ENCODE measurements around the gene NXF3. TPM values are rescaled to one million over a fixed set of nuclear protein-coding genes. Genes with fewer than 3 reads are reported as not detected.

Gene NXF3
- total RNA-seq, 4 donors from 2014 or later: 0.21 to 1.7 (median 0.42) TPM; not detected in 1

DNA sequence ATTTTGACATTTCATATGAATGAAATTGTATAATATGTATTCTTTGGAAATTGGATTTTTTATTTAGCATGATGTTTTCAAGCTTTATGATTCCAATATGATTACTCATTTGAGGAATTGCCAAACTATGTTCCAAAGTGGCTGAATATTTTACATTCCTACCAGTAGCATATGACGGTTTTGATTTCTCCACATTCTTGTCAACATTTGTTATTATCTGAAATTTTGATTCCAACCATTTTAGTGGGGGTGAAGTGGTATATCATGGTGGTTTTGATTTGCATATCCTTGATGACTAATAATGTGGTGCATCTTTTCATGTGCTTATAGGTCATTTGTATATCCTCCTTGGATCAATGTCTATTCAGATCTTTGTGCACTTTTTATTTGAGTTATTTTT is 26.3 kb downstream of the NXF3 start:
- no peak overlapping the region for H3K4me3 ChIP-seq (ENCODE audit: low read depth, poor library complexity, severe bottlenecking)
- DNase-seq (ENCODE audit: low spot score in 2 of 2): no peak
- intact Hi-C loops (cut with DNase I; ENCODE audit: low total_unique reads): no loop called here
- TF ChIP-seq, protein P1, sequence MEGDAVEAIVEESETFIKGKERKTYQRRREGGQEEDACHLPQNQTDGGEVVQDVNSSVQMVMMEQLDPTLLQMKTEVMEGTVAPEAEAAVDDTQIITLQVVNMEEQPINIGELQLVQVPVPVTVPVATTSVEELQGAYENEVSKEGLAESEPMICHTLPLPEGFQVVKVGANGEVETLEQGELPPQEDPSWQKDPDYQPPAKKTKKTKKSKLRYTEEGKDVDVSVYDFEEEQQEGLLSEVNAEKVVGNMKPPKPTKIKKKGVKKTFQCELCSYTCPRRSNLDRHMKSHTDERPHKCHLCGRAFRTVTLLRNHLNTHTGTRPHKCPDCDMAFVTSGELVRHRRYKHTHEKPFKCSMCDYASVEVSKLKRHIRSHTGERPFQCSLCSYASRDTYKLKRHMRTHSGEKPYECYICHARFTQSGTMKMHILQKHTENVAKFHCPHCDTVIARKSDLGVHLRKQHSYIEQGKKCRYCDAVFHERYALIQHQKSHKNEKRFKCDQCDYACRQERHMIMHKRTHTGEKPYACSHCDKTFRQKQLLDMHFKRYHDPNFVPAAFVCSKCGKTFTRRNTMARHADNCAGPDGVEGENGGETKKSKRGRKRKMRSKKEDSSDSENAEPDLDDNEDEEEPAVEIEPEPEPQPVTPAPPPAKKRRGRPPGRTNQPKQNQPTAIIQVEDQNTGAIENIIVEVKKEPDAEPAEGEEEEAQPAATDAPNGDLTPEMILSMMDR (IDR thresholded peaks at IDR 0.05): no peak
- TF ChIP-seq POLR2A (IDR thresholded peaks at IDR 0.05): no peak
- 44% methylated on average over 1 of the region's 1 CpG for WGBS, 2 donors

DNA sequence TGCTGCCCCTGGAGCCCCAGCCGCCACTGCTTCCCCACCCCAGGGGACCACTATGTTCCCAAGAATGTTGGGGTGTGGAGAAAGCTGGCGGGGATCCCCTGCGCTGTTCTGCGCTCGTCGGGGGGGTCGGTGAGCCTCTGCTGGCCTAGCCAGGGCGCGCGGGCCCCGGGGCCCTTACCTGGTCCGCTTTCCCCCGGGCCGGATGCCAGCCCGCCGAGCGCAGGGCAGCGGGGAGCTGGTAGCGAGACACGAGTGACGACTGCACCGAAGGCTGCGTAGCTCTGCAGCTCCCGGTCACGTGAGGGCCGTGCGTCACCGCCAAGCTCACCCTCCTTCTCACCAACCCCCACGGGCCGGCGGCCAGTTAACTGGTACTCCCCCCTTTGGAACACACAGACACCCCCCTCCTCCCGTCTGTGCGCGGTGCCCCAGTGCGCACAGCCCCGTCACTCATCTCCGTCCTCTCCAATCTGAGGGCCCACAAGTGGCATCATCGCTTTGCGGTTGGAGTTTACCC is 29.0 kb downstream of the NXF3 start, which contains the start of gene BEX1:
BEX1 (minus strand) TSS at position 254 of the 517 bp plus-strand sequence. CDS start 897 bp downstream, outside the sequence.
- no peak within 1 kb of the TSS for H3K4me3 ChIP-seq (ENCODE audit: low read depth, poor library complexity, severe bottlenecking)
- 1 to 46% methylated on average over 15 to 25 of the region's 39 CpGs for WGBS, 2 donors
- TF ChIP-seq, protein P1 (IDR thresholded peaks at IDR 0.05): no peak
- TF ChIP-seq POLR2A (IDR thresholded peaks at IDR 0.05): no peak
- DNase-seq (ENCODE audit: low spot score in 2 of 2): no peak
- intact Hi-C loops (cut with DNase I; ENCODE audit: low total_unique reads): no loop called here

DNA sequence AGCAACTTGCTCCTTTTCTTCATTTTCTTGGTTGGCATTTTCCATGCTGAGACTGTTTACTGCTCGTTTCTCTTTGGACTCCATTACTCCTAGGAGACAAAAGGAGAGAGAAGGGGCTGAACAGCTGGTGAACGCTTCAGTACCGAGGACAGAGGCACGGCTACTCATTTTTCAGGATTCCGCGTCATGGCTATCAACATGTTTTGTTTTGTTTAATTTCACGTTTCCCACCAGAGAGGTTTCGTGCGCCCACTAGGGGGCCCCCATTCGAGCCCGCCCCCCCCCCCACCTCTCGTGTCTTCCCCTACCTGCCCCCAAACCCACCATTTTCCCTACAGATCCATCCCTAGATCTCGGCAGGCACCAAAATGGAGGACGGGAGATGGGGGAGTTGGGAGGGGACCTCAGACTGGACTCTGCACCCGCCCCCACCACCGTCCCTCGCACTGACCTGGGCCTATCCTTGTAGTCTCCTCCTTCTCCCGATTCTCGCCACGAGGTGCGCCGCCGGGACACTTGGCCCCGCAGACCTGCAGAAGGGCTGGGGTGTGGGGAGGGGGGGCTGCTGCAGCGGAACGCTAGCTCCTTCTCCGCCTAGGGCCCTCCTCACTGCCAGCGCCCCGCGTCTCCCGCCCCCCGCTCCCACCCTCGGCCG is 29.6 kb downstream of the NXF3 start:
- WGBS, 2 donors: 5 to 30% methylated on average over 12 to 28 of the region's 34 CpGs
- no peak overlapping the region for H3K4me3 ChIP-seq (ENCODE audit: low read depth, poor library complexity, severe bottlenecking)
- TF ChIP-seq, protein P1 (IDR thresholded peaks at IDR 0.05): no peak
- TF ChIP-seq POLR2A (IDR thresholded peaks at IDR 0.05): no peak
- no peak for DNase-seq (ENCODE audit: low spot score in 2 of 2)
- intact Hi-C loops (cut with DNase I; ENCODE audit: low total_unique reads): no loop called here

DNA sequence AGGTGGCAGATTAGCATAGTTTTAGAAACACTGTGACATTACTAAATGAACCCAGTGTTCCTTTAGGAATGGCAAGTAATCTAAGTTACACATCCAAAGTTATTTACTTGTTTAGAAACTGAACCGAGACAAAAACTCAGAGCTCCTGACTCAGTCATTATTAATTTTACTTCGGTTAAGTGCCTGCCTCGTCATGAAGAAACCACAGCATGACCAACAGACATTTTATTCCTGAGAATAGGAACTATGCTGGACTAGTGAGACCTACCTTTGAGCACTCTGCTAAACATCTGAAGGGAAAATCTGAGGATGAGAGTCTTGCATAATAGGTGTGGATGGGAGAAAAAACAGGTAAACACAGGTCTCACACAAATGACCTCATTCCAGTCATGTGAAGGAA is 31.5 kb downstream of the NXF3 start:
- TF ChIP-seq, protein P1 (IDR thresholded peaks at IDR 0.05): no peak
- no peak for TF ChIP-seq POLR2A (IDR thresholded peaks at IDR 0.05)
- H3K4me3 ChIP-seq (ENCODE audit: low read depth, poor library complexity, severe bottlenecking): no peak overlapping the region
- DNase-seq (ENCODE audit: low spot score in 2 of 2): no peak
- 71 to 89% methylated on average over 3 of the region's 3 CpGs for WGBS, 2 donors
- intact Hi-C loops (cut with DNase I; ENCODE audit: low total_unique reads): no loop called here

DNA sequence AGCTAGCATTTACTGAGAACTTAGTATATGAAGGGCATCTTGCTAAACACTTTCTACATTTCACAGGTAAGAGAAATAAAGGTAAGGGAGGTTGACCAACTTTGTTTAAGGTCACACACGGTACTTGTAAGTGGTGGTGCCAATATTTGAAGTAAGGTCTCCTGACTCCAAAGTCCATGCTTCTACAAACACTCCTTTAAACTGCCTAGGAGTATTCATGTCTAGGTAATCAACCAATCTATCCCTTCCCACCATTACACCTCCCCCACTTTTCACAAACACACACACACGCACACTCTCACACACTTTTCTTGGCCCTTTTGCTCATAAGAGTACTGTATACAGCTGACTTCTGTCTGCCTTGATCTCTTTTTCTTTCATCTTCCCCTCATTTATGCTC is 36.0 kb downstream of the NXF3 start:
- intact Hi-C loops (cut with DNase I; ENCODE audit: low total_unique reads): no loop called here
- TF ChIP-seq POLR2A (IDR thresholded peaks at IDR 0.05): no peak
- TF ChIP-seq, protein P1 (IDR thresholded peaks at IDR 0.05): no peak
- no peak for DNase-seq (ENCODE audit: low spot score in 2 of 2)
- no peak overlapping the region for H3K4me3 ChIP-seq (ENCODE audit: low read depth, poor library complexity, severe bottlenecking)
- 80 to 87% methylated on average over 2 of the region's 2 CpGs for WGBS, 2 donors

DNA sequence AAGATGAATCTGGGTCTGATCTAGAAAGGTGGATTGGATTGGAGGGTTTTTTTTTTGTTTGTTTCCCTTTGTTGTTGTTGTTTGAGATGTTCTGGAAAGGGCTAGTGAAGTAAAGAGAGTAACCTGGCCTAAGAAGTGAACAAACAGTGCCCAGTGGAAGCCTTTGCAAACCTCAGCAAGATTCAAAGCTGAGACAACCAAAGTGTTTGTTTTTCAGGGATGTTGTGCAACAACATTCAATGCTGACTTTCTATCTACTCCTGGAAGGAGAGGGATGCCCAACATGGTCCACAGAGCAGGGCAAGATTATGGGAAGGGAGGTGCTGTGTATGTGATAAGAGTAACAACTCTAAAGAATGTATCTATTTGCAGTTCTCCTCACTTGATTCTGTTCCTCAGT is 40.3 kb downstream of the NXF3 start:
- TF ChIP-seq, protein P1 (IDR thresholded peaks at IDR 0.05): no peak
- no peak for TF ChIP-seq POLR2A (IDR thresholded peaks at IDR 0.05)
- no peak for DNase-seq (ENCODE audit: low spot score in 2 of 2)
- intact Hi-C loops (cut with DNase I; ENCODE audit: low total_unique reads): no loop called here

More for the DNA sequence above, 40.3 kb downstream of the NXF3 start:
- H3K4me3 ChIP-seq (ENCODE audit: low read depth, poor library complexity, severe bottlenecking): no peak overlapping the region
